GM21825 (cell line): Measurements from ENCODE around the gene ANKUB1.
"Not testable (repeated sequence)": the region's sequence is repeated elsewhere in the genome, so short reads cannot be mapped to it uniquely, and the experiment has no call there.

Experiments used
- ATAC-seq: cut with Tn5 transposase; IDR thresholded peaks from one replicate; pipeline ENCODE4 v1.9.1; 2021; ENCODE audit warnings: mild to moderate bottlenecking, moderate library complexity; ENCODE audit not compliant: unreplicated experiment

ANKUB1 gene, protein sequence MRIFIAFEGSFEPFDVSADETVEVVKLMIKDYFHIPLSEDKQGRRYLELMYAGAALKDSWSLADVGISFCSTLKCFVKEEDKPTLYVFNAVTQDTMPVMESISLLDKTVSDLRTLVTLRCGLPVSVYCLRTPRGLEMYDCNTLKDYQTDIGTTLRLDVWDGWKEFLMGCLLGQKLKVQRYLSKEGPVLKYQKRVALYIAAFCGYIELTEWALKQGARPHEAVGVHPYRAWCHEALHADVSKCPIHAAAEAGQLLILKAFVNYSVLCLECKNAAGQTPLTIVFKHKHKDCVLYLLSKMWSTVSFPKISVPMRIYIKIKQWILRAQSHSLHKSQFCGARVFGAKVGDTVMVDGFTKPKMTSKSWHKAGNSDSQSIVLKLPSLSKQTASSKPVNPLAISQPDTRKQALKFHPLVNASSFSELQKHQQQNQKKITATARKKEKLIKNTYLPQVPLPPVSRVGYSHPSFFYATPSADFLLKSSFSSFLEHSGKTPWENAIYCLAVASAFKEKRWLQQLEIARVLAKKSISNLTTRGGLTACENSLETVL

GRCh38 chr3:149792452-149793270 lies at the start of gene ANKUB1:
Gene ANKUB1, minus strand, starts transcription at chr3:149792554. Its CDS starts 188 bp downstream, at chr3:149792366.
- no peak for ATAC-seq

DNA sequence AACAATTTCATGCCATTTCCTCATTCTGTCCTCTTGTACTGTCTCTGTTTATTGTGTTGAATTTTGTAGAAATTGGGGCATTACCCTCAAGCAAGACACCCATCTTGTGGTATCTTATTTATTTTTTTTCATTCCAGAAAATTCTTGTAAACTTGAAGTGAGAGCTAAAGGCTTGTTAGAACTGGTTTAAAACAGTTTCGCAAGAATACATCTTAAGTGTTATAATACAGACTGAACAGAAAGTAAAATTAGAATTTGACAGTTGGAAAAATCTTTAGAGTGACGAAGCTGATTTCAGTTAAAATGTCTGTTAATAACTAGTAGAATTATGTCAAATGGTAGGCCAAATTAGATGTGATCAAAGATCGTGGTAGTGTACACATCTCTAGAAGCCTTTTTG lies 47.5 kb upstream of the ANKUB1 start:
- ATAC-seq = no peak

- not testable (repeated sequence) for ATAC-seq
Observed at GRCh38 chr3:149839469-149839868, 47.1 kb upstream of the ANKUB1 start.

GRCh38 chr3:149838491-149838890 lies 46.1 kb upstream of the ANKUB1 start:
- not testable (repeated sequence) for ATAC-seq

DNA sequence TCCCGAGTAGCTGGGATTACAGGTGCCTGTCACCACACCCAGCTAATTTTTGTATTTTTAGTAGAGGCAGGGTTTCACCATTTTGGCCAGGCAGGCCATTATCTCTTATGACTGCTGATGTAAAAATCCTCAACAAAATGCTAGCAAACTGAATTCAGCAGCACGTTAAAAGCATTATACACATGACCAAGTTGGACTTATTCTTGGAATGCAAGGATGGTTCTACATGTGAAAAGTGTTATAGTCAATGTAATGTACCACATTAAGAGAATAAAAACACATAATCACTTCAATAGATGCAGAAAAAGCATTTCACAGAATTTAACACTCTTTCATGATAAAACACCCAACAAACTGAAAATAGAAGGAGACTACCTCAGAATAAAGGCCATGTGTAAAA lies 40.9 kb upstream of the ANKUB1 start:
- ATAC-seq = no peak

DNA sequence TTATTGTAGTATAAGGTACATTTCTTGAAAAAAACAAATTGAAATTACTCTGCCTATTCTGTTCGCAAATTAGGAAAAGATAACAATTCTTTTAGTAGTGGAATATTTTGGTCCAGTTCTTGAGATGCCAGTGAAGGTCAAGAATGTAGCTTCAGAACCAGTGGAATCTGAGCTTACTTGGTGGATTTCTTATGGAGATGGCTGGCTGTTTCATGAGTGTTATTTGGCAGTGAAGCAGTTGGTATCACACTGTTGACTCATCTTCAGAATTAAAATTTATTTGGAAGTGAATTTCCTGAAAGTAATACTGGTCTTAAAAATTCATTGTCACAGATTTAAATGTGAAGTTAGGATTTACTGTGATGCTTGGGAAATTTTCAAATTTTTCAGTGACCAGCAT lies 39.7 kb upstream of the ANKUB1 start:
- no peak for ATAC-seq

- ATAC-seq = no peak
Observed at GRCh38 chr3:149831321-149831720, 39.0 kb upstream of the ANKUB1 start.

GRCh38 chr3:149830902-149831301 lies 38.5 kb upstream of the ANKUB1 start:
- no peak for ATAC-seq

GRCh38 chr3:149829631-149830030 lies 37.3 kb upstream of the ANKUB1 start:
- ATAC-seq = not testable (repeated sequence)

- ATAC-seq = no peak
Observed at GRCh38 chr3:149828390-149828789, 36.0 kb upstream of the ANKUB1 start.

DNA sequence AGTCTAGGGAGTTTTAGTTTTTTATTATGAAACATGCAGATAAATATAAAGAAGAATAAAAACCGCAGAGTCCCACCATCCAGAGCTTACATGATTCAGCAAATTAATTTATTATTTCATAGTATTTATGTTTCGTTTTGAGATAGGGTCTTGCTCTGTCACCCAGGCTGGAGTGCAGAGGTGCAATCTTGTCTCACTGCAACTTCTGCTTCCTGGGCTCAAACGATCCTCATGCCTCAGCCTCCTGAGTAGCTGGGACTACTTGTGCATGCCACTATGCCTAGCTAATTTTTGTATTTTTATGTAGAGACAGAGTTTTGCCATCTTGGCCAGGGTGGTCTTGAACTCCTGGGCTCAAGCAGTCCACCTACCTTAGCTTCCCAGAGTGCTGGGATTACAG lies 34.3 kb upstream of the ANKUB1 start:
- ATAC-seq = no peak

GRCh38 chr3:149820183-149820582 lies 27.8 kb upstream of the ANKUB1 start:
- no peak for ATAC-seq

GRCh38 chr3:149819432-149819831 lies 27.1 kb upstream of the ANKUB1 start:
- ATAC-seq = no peak

GRCh38 chr3:149816986-149817385 lies 24.6 kb upstream of the ANKUB1 start:
- no peak for ATAC-seq

DNA sequence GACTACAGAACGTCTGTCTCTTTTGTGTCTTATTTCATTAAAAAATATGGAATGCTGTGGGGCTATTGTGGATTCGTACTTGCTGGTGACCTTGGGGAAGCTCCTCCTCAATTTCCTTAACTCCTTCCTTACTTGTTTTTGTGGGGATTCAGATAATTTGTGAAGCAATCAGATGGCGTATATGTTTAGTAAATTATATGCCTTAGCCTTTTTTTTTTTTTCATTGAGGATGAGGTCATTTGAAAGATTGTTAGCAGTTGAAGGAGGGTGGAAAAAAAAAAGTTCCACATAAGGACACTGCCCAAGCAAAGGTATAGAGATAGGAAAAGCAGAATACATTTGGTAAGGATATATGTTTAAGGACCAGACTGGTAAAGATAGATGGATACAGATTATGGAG lies 24.0 kb upstream of the ANKUB1 start:
- no peak for ATAC-seq

- no peak for ATAC-seq
Observed at GRCh38 chr3:149815728-149816127, 23.4 kb upstream of the ANKUB1 start.

GRCh38 chr3:149815321-149815720 lies 23.0 kb upstream of the ANKUB1 start:
- no peak for ATAC-seq

DNA sequence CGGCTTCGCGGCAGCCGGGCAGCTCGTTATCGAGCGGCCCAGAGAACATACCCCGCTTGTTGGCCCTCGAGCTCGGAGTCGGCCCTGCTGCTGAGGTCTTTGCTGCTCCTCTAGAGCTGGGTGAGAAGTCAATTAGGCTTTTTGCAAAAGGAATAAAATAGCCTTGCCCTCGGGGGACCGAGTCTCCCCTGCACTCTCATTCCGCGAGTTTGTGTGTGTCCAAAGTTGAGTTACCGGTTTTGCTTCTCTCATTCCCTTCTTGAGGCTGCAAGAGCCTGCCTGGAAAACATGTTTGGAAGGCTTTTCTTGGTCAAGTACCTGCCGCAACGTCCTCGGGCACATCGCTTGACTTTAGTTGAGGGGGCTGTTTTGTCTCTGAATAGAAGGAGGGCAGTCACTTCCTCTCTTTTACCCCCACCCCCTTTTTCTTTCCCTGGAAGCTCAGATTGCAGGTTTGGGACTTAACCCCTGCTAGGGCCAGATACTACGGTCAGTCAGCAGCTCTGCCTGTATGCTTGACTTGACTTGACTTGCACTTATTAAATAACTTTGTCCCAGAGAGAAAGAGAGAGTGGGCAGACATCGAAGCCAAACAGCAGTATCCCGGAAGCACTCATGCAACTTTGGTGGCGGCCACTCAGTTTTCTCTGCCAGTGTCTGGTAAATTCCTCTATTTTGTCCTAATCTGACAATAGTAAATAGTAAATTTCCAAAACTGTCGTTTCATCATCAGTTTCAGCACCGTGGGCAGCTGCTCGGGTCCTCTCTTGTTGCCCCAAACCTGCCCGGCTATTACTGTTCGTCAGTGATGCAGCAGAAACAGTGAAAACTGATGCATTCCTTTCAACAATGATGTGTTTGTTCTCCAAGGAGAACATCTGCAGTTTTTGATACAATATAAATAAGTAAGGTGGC lies 21.3 kb upstream of the ANKUB1 start:
- peak; percentile 18 for ATAC-seq

- ATAC-seq = peak; percentile 89
Observed at GRCh38 chr3:149812606-149813366, 20.4 kb upstream of the ANKUB1 start, which contains the start of gene RNF13. Gene RNF13, plus strand, starts transcription at chr3:149813215. Its CDS starts 32,812 bp downstream, at chr3:149846027.

DNA sequence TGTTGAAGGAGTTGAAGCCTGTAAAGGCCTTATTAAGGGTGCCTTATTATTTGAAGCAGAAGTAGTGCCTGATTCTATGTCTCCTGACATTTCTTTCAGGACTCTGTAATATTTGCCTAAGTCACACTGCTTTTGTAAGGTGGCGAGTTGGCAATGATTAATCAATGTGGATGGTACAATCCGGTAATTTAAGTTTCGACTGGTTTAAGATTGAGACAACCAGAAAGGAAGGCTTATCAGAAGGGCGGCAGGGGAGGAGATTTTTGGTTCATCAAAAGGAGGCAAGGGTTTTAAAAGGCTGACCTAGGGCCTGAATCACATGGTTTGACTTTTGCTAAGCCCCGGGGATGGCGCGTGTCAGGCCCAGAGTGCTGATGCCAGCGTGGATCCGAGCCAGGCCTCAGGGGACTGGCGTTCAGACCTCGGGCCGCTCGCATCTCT lies 19.8 kb upstream of the ANKUB1 start:
- ATAC-seq = no peak
